GM20000 (cell line): ENCODE measurements around the gene FICD.

Experiments
- DNase-seq: peaks from one replicate; pipeline ENCODE4 v3.0.0; 2012; ENCODE audit warnings: low spot score
- CTCF ChIP-seq: IDR thresholded peaks from 2 replicates; pipeline ENCODE4 v1.5.1; 2012; ENCODE audit warnings: mild to moderate bottlenecking, control low read depth; ENCODE audit errors: extremely low read depth, missing control alignments

The FICD gene

DNA sequence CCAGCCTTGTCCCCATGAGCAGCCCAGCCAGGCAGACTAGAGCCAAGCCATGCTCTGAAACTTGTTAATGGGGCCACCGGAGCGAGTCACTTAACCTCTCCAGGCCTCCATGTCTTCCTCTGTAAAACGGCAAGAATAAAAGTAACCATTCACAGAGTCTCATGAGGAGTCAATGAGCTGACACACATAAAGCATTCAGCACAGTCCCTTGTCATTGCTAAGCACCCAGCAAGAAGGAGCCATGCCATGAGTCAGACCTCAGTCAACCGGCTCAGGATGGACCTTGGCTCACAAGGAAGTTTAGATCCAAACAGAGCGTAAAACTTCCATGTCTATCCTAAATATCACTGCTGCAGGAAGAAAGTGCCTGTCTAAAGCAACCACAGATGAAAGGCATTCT lies 10.6 kb downstream of the FICD start:
- TF ChIP-seq CTCF, result no peak
- no peak for DNase-seq

DNA sequence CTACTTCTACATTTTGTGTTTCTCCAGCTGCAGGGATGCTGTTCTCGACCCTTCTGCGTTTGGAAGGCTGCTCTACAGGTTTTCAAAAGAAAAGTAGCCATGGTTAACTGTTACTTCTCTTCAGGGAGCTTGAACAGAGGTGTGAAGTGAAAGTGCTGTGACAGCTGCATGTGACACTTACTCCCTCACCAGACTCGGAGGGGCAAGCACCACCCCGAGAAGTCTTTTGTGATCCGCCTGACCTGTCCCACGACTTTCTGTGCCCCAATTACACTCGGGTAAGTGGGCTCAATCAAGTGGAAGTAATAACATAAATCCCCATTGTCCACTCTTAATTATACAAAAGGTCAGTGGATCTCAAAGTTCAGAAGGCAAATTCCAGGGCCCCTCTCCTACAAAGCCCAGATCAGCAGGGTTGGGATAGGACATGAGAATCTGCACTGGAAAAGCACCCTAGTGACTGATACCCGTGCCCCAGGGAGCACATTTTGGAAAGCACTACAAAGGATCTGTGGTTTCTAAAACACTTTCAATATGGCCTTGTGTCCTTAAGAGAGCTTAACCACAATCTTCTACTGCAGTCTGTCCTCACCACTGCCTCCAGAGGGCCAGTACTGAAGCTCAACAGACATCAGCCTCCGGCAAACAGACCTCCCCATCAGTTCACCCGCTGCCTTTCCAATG lies 11.5 kb downstream of the FICD start:
- peak; percentile 8 for DNase-seq
- TF ChIP-seq CTCF, result no peak

GRCh38 chr12:108527166-108527496 lies 12.1 kb downstream of the FICD start:
- no peak for TF ChIP-seq CTCF
- DNase-seq, result no peak

DNA sequence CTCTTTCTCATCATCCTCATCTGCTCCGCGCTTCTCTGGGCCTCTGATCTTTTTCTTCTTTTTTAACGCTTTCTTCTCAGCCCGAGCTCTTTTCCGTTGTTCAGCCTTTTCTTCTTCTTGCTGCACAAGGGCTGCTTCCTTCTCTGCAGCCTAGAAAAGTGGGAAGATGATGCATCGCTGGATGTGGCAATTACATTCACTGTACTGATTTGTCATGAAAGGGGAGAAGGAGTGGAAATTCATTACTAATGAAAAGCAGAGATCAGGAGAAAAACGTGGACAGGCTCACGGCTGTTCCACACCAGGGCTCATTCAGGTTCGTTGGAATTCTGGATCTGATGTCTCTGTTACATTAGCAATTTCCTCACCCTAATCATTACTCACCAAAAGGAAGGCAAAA lies 15.1 kb downstream of the FICD start:
- no peak for DNase-seq
- TF ChIP-seq CTCF, result no peak

- no peak for DNase-seq
- no peak for TF ChIP-seq CTCF
Measured at GRCh38 chr12:108531929-108532848, 17.1 kb downstream of the FICD start.

DNA sequence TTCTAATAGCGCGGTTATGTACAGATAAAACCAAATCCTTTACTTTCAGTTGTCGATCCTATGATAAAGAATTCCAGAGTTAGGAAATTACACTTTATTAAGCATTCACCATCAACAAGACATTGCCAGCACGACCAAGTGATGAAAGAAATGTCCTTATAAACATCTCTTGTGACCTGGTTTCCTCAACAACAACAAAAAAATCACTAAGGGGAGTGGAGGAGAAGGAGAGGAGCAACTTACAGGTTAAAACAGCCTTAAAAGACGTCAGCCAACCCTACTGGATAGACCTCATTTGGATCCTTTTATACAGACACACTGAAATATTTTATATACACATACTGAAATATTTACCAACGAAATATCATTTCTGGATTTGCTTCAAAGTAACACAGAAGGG lies 23.1 kb downstream of the FICD start:
- DNase-seq, result no peak
- no peak for TF ChIP-seq CTCF

GRCh38 chr12:108538616-108539195 lies 23.6 kb downstream of the FICD start:
- DNase-seq, result no peak
- no peak for TF ChIP-seq CTCF
